ENCODE results near the gene TNFRSF4. TPM values are rescaled to one million over a fixed set of nuclear protein-coding genes. Genes with fewer than 3 reads are reported as not detected.
A peak's percentile ranks its signal among the peaks of the same experiment; 100 is the strongest.

Gene TNFRSF4
- total RNA-seq, 1 donor from 2014 or later: 7.7 TPM

DNA sequence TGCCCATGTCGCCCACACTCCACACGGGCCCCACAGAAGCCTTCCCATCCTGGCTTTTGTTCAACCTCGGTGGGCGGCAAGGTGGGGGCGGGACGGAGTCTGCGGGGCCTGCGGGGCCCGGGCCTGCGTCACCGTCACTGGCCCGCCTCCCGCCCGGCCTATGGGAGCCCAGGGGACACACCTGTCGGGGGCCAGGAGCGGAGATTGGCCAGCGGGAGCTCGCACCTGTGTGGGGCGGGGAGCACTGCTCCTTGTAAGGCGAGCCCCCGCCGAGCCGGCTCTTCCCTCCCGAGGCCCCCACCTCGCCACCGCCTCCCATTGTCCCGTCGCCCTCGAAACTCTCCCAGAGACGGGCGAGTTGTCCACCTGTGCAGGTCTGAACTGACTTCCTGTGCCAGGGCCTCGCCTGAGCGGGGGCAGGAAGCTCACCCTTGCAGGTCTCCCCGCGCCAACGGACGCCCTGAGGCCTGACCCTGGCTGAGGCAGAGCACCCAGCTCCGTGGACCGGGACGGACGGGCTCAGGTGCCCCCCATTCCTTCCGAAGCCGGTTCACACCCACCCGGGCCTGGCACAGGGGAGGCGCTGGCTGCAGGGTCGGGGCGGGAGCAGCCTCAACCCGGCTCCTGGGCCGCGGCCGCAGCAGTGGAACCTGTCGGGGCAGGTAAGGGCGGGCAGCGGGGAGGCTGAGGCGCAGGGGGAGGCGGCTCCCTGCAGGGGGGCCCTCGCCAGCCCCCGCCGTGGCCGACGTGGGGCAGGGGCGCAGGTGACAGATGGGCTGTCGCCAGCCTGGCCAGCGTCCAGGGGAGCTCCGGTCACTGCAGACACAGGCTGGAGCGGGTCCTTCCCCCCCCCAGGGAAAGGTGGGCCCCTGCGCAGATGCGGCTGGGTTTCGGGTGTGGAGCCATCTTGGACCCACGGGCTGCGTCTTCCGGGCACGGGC is 51.1 kb downstream of the TNFRSF4 start:
- no peaks in the 10 kb centered on the region for H3K36me3 ChIP-seq
- H3K9me3 ChIP-seq: no peaks in the 10 kb centered on the region
- H3K4me3 ChIP-seq: peak overlapping the region; percentile 48
- H3K4me1 ChIP-seq: peaks cover 14% of the 10 kb centered on the region
- no peaks in the 10 kb centered on the region for H3K27me3 ChIP-seq
- DNase-seq: peak; percentile 93
- peak overlapping the region; percentile 66 for H3K27ac ChIP-seq
- intact Hi-C loops (cut with DNase I): no loop called here
- TF ChIP-seq CTCF (IDR thresholded peaks at IDR 0.05): no peak
- peak; percentile 81 for ATAC-seq

- ATAC-seq (no peak), DNase-seq (no peak)
- H3K36me3 ChIP-seq: no peaks in the 10 kb centered on the region
- no peak for TF ChIP-seq CTCF (IDR thresholded peaks at IDR 0.05)
- no peak overlapping the region for H3K4me3 ChIP-seq
- intact Hi-C loops (cut with DNase I): no loop called here
- H3K27me3 ChIP-seq: no peaks in the 10 kb centered on the region
- H3K27ac ChIP-seq: no peak overlapping the region
- peaks cover 14% of the 10 kb centered on the region for H3K4me1 ChIP-seq
- no peaks in the 10 kb centered on the region for H3K9me3 ChIP-seq
Measured at GRCh38 chr1:1161683-1162079, 52.3 kb downstream of the TNFRSF4 start.

Small RNAs within 50 kb of the gene (microRNA-seq; reads per million reads assigned to microRNA genes)
- gene MIR200A (ENCODE audit: borderline microRNAs expressed) (532 reads per million, percentile 82 among the genes with 10 or more reads in this experiment), gene MIR200B (ENCODE audit: borderline microRNAs expressed) (3,711 reads per million, percentile 93 among the genes with 10 or more reads in this experiment), gene MIR429 (ENCODE audit: borderline microRNAs expressed) (365 reads per million, percentile 77 among the genes with 10 or more reads in this experiment)

Other genes with a start within 250 kb of the TNFRSF4 start
- gene PLEKHN1, start 247.7 kb downstream of the TNFRSF4 start, total RNA-seq: 2.1 TPM
- gene PERM1, start 232.1 kb downstream of the TNFRSF4 start, total RNA-seq: 0.35 TPM
- gene HES4, start 214.1 kb downstream of the TNFRSF4 start, total RNA-seq: 26.8 TPM
- gene ISG15, start 200.7 kb downstream of the TNFRSF4 start, total RNA-seq: 93.6 TPM
- 135 TPM for gene AGRN, start 194.0 kb downstream of the TNFRSF4 start, total RNA-seq
- 0.55 TPM for gene RNF223, start 139.8 kb downstream of the TNFRSF4 start, total RNA-seq
- 9.7 TPM for gene C1orf159, start 98.1 kb downstream of the TNFRSF4 start, total RNA-seq
- gene TTLL10, start 40.3 kb downstream of the TNFRSF4 start, total RNA-seq: not detected
- gene TNFRSF18, start 7.6 kb downstream of the TNFRSF4 start, total RNA-seq: 0.98 TPM
- gene SDF4, start 17.8 kb upstream of the TNFRSF4 start, total RNA-seq: 132 TPM
- gene B3GALT6, start 18.1 kb upstream of the TNFRSF4 start, total RNA-seq: 16.7 TPM
- 2.6 TPM for gene C1QTNF12, start 32.6 kb upstream of the TNFRSF4 start, total RNA-seq
- gene UBE2J2, start 59.7 kb upstream of the TNFRSF4 start, total RNA-seq: 52.5 TPM
- gene SCNN1D, start 66.3 kb upstream of the TNFRSF4 start, total RNA-seq: 3.6 TPM
- 55.2 TPM for gene ACAP3, start 93.8 kb upstream of the TNFRSF4 start, total RNA-seq
- gene PUSL1, start 94.4 kb upstream of the TNFRSF4 start, total RNA-seq: 14.2 TPM
- gene INTS11, start 110.5 kb upstream of the TNFRSF4 start, total RNA-seq: 81.9 TPM
- 20.4 TPM for gene CPTP, start 110.6 kb upstream of the TNFRSF4 start, total RNA-seq
- gene TAS1R3, start 117.1 kb upstream of the TNFRSF4 start, total RNA-seq: 0.32 TPM
- 66.0 TPM for gene DVL1, start 135.3 kb upstream of the TNFRSF4 start, total RNA-seq
- gene MXRA8, start 144.4 kb upstream of the TNFRSF4 start, total RNA-seq: 66.3 TPM
- gene AURKAIP1, start 161.1 kb upstream of the TNFRSF4 start, total RNA-seq: 92.1 TPM
- gene CCNL2, start 185.2 kb upstream of the TNFRSF4 start, total RNA-seq: 165 TPM
- gene MRPL20, start 193.1 kb upstream of the TNFRSF4 start, total RNA-seq: 80.7 TPM
- gene ANKRD65, start 207.1 kb upstream of the TNFRSF4 start, total RNA-seq: 21.5 TPM
- 87.4 TPM for gene VWA1, start 221.5 kb upstream of the TNFRSF4 start, total RNA-seq
- gene ATAD3C, start 235.5 kb upstream of the TNFRSF4 start, total RNA-seq: 10.4 TPM